Eye (tissue), 1 donor: Measurements from ENCODE around the gene F2RL1.
"Not testable (repeated sequence)": the region's sequence is repeated elsewhere in the genome, so short reads cannot be mapped to it uniquely, and the experiment has no call there.

Experiments used
- DNase-seq: peaks from one replicate; pipeline ENCODE4 v3.0.0-alpha.2; 2015

Gene F2RL1

DNA sequence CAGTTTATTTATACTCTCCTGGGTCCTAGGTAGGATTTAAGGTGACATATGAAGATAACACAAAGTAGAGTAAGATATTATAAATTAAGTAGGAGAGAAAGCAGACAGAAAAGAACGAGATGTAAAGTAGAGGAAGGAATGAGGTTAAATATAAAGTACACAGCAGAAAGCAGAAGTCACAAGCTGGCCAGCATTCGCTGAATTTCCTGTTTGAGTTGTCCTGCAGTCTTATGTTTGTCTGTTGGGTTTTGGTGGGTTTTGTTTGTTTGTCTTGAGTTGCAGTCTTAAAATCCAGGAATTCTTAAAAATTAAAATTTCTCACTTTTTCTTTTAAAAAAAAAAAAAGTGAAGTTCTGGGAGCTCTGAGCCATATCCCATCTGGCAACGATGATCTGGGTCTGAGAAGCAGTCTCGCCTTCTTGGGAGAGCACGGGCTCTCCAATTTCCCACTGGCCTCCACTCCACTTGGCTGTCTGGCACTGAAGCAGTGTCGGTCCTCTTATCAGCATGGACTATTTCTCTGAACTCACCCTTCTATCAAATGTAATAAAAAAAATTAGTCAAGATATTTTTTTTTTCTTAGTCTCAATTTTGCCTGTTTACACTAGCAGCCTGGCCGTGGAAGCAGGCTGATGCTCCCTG lies 33.0 kb downstream of the F2RL1 start:
- DNase-seq, result no peak

- no peak for DNase-seq
These were observed 33.9 kb downstream of the F2RL1 start for GRCh38 chr5:76852772-76853171.

GRCh38 chr5:76853741-76854140 lies 34.9 kb downstream of the F2RL1 start:
- not testable (repeated sequence) for DNase-seq

DNA sequence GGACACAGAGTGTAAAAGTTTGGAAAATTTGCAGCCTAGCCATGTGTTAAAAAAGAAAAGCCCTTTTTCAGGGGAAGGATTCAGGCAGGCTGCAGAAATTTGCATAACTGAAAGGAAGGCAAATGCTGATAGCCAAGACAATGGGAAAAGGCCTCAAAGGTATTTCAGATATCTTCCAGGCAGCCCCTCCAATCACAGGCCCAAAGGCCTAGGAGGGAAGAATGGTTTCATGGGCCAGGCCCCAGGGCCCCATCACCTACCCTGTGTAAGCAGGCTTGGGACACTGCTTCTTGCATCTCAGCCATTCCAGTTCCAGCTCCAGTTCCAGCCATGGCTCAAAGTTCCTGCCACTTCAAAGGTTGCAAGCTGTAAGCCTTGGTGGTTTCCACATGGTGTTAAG lies 35.8 kb downstream of the F2RL1 start:
- no peak for DNase-seq

DNA sequence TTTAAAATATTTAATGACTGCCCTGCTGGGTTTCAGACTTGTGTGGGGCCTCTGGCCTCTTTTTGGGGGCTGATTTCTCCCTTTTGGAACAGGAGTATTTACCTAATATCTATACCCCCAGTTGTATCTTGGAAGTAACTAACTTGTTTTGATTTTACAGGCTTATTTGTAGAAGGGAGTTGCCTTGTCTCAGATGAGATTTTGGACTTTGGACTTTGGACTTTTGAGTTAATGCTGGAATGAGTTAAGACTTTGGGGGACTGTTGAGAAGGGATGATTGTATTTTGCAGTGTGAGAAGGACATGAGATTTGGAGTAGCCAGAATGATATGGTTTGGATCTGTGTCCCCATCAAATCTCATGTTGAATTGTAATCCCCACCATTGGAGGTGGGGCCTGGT lies 36.7 kb downstream of the F2RL1 start:
- not testable (repeated sequence) for DNase-seq

- no peak for DNase-seq
These were observed 37.1 kb downstream of the F2RL1 start for GRCh38 chr5:76855961-76856360.

DNA sequence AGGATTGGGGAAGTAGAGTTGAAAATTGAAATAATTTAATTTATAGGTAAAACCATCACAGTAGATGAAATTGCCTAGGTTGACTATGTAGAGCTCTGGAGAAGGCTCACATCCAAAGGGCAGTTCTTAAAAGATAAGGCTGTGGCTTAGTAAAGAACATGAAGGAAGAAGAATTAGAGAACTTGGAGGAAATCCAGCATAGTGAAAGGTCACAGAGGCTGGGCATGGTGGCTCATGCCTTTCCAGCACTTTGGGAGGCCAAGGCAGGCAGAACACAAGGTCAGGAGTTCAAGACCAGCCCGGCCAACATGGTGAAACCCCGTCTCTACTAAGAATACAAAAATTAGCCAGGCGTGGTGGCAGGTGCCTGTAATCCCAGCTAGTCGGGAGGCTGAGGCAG lies 38.0 kb downstream of the F2RL1 start:
- DNase-seq, result not testable (repeated sequence)

- no peak for DNase-seq
These were observed 40.9 kb downstream of the F2RL1 start for GRCh38 chr5:76859591-76860247.

- no peak for DNase-seq
These were observed 42.8 kb downstream of the F2RL1 start for GRCh38 chr5:76861612-76862011.

DNA sequence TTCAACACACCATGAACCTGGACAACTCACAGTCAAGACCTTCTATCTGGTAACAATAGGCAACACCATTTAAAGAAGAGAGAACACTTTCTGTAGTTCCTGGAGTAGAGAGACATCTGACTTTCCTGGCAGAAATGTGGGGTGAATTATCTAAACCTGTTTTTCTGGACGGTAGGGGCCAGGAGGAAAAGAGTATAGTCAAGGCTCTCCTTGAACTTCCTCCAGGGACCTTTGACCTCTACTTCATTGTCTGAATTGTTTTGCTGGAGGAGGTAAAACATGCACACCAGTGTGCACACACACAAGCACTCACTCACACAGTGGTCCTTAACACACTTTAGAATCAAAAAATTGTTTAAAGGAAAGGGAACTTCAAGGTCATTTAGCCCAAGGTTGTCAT lies 44.2 kb downstream of the F2RL1 start:
- DNase-seq, result no peak

DNA sequence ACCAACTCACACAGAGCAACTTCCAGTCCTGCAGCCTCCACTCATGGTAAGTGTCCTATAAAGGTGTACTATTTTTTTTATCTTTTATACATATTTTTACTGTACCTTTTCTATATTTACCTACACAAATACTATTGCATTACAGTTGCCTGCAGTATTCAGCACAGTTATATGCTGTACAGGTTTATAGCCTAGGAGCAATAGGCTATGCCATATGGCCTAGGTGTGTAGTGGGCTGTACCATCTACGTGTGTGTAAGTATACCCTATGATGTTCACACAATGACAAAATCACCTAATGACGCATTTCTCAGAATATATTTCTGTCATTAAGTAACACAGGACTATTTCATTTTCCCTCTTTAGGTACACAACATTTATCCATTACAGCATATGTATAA lies 47.7 kb downstream of the F2RL1 start:
- DNase-seq, result no peak

- no peak for DNase-seq
These were observed 48.2 kb downstream of the F2RL1 start for GRCh38 chr5:76867038-76867437.

GRCh38 chr5:76867827-76868693 lies 49.2 kb downstream of the F2RL1 start:
- DNase-seq, result peak; percentile 92

- no peak for DNase-seq
These were observed 51.2 kb downstream of the F2RL1 start for GRCh38 chr5:76870046-76870445.

- DNase-seq, result no peak
These were observed 55.3 kb downstream of the F2RL1 start for GRCh38 chr5:76874088-76874581.
